GM18907 (cell line): ENCODE measurements around the gene GEN1.
"Not testable (repeated sequence)": the region's sequence is repeated elsewhere in the genome, so short reads cannot be mapped to it uniquely, and the experiment has no call there.

Source experiments
- ATAC-seq: cut with Tn5 transposase; IDR thresholded peaks from one replicate; pipeline ENCODE4 v1.9.1; 2021; ENCODE audit warnings: mild to moderate bottlenecking, moderate library complexity; ENCODE audit not compliant: unreplicated experiment

The GEN1 gene

DNA sequence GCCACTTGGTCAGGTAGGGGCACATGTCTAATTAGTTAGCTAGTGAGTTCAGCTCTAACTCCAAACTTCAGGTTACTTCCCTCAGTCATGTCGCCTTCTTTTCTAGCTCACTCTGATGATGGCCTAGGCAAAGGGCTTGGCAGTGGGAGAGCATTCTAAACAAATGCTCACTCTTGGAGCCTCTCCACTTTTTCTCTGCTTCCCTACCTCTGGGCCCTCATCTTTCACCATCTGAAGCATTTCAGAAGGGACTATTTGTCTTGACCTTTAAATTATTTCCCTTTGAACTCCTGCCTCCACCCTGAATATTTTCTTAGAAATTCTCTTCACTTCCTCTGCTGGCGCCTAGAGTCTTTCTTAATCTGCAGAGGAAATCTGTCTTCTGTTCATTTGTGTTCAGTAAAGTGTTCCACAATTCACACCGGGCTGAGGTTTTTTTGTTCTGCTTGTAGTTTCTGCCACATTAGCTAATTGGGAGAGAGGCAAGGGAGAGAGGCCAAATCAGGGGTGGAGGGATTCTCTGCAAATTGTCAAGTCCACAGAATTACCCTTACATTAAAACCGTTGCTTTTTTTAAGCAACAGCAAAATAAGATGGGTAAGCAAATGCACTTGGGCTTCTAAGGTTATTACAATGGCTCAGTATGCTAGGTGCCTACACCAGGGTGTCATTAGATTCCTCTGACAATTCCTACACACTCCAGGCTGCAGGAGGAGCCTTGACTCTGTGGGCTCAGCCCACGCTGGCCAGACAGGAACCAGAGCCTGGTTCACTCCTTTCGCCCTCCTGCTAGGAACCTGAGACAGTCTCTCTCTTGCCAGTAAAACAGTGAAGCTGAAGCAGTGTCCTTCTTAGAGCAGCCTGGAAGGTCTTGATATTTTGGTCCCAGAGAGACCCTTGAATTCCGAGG is 67.9 kb downstream of the GEN1 start:
- ATAC-seq = peak; percentile 54

GRCh38 chr2:17822445-17823117 is 68.6 kb downstream of the GEN1 start:
- ATAC-seq = peak; percentile 61

DNA sequence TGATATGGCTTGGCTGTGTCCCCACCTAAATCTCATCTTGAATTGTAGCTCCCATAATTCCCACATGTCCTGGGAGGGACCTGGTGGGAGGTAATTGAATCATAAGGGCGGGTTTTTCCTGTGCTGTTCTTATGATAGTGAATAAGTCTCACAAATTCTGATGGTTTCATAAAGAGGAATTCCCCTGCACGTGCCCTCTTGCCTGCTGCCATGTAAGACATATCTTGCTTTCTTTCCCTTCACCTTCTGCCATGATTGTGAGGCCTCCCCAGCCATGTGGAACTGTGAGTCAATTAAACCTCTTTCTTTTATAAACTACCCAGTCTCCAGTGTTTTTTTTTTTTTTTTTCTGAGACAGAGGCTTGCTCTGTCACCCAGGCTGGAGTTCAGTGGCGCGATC is 69.7 kb downstream of the GEN1 start:
- ATAC-seq = not testable (repeated sequence)

DNA sequence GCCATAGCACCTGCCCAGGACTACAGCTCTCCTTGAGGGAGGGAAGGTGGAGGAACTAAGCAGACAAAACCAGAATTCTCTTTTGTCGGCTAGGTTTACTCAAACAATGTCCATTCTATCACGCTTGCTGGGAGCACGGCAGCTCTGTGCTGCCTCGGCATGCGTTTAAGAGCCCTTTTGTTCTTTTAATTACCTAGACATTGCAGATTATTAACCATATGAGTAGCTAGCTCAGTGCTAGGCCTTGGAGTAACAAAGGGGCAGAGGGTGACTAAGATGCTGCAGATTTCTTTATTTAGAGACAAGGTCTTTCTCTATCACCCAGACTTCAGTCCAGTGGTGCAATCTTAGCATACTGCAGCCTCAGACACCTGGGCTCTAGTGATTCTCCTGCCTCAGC is 73.4 kb downstream of the GEN1 start:
- no peak for ATAC-seq

GRCh38 chr2:17827785-17828184 is 73.8 kb downstream of the GEN1 start:
- ATAC-seq = no peak

DNA sequence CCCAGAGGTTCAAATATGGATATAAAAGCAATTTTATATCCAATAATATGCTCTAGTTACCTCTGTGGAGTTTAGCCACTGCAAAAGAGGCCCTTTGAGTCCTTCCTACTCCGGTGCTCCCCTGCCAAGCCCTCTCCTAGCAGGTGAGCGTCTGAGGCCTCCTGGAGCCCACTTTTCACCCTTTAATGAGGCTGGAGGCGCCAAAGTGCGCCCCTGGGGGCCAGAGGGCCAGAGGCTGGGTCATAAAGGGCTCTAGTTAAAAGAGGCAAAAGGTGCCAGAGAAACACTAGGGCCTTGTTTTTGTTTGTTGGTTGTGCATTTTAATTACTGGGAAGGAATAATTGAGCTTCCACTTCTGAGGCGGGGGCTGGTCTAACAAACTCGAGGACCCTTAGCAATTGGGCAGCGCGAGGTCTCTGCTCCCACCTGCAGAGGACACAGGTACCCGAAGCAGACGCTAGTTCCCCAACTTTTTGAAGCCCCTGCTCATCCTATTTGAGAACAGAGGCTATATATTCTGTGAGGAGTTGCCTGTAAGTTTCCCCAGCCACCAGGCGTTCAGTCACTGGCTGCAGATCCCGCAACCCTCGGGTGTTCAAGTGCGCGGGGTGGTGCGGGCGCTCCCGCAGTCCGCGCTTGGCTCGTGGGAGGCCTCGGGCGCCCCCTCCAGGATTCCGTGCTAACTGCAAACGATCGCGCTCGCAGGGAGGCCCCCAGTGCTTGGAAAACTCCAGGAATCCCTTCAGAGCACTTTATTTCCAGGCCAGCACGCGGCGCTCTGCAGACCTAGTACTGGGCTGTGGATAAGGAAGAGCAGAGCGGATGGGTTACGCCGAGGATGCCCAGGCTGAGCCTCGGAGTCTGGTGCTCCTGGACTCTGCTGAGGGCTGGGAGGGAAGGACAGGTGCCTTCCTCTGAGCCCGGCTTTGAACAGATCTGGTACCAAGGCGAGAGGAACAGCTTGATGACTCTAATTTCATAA is 76.4 kb downstream of the GEN1 start:
- peak; percentile 87 for ATAC-seq

DNA sequence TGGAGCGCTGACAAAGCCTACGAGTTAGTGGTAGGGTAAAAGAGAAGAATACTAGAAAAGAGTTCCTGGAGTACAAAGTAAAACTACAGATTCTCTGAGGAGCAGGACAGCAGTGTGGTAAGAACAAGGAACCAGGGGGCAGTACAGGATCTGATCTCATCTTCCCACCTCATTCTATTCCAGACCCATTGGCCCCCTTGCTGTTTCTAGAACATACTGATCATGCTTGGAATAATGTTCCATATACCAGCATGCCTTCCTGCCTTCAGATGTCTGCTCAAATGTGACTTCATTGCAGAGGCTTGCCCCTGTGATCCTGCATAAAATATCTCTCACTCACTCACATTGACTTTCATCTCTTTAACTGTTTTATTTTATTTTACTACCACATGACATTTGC is 81.6 kb downstream of the GEN1 start:
- no peak for ATAC-seq
